Adrenal gland (tissue), 12 donors: Measurements from ENCODE around the gene TMEM132A. TPM values are rescaled to one million over a fixed set of nuclear protein-coding genes. Genes with fewer than 3 reads are reported as not detected.

ENCODE experiments used
- DNase-seq, 7 donors: peaks; one replicate each; pipeline ENCODE4 v3.0.0-alpha.2; 2019 to 2020
- H3K27ac ChIP-seq, 5 donors: fragments of 200-600 bp; sonication (generic) in 4 of 5; 1 replicate in 3 of 5; 2 replicates in 2 of 5; pipeline versions ENCODE4 v1.5.1 to v1.8.0; 2016 to 2020; ENCODE audit warnings: mild to moderate bottlenecking in 1 of 5
- H3K27me3 ChIP-seq: fragments of 200-600 bp; 2 replicates; pipeline ENCODE4 v1.8.0; 2021
- H3K36me3 ChIP-seq, 2 donors: fragments of 200-600 bp; replicated peaks in 1 of 2; 1 replicate in 1 of 2; 2 replicates in 1 of 2; pipeline versions ENCODE4 v1.5.1 to v1.8.0; 2018 to 2022
- H3K4me1 ChIP-seq, 2 donors: fragments of 200-600 bp; replicated peaks in 1 of 2; 1 replicate in 1 of 2; 2 replicates in 1 of 2; pipeline versions ENCODE4 v1.5.1 to v1.8.0; 2018 to 2021
- H3K4me3 ChIP-seq, 4 donors: fragments of 200-600 bp; sonication (generic) in 3 of 4; one replicate each; pipeline ENCODE4 v1.5.1; 2016 to 2018
- H3K9me3 ChIP-seq, 3 donors: fragments of 200-600 bp; sonication (generic) in 1 of 3; replicated peaks in 1 of 3; 1 replicate in 2 of 3; 2 replicates in 1 of 3; pipeline versions ENCODE4 v1.5.1 to v1.8.0; 2016 to 2021
- CTCF ChIP-seq, 6 experiments: fragments of 450-650 bp in 4 of 6; fragments of 200-600 bp in 2 of 6; sonication (generic) in 1 of 6; IDR thresholded peaks; 1 replicate in 5 of 6; 2 replicates in 1 of 6; pipeline versions ENCODE4 v1.5.1 to v1.8.0; 2016 to 2021; ENCODE audit warnings: antibody characterized with exemption in 6 of 6, mild to moderate bottlenecking in 2 of 6, moderate library complexity in 1 of 6
- POLR2A ChIP-seq, 2 donors: fragments of 450-650 bp; IDR thresholded peaks; one replicate each; pipeline ENCODE4 v1.6.1; 2017; ENCODE audit warnings: antibody characterized with exemption in 2 of 2, mild to moderate bottlenecking in 2 of 2, moderate library complexity in 1 of 2
- WGBS, 4 donors: extraction: QIAGEN DNeasy Blood & Tissue Kit in 2 of 4; methylation state at CpG; one replicate each; pipeline versions ENCODE4 v1.1.5 to v1.1.7; 2013 to 2017; 5-methylcytosine and 5-hydroxymethylcytosine counted together
- intact Hi-C, 2 donors: fragments of 100-400 bp; cut with DNase I; formaldehyde crosslinking; loops; one replicate each; pipeline versions ENCODE4 v1.14.1 to v1.15.0; 2022 to 2023
- polyA plus RNA-seq, 3 donors: library from polyadenylated mRNA; stranded (reverse); fragments of 200-250 nt in 2 of 3; fragments of 350-450 nt in 1 of 3; fragmentation: Illumina TruSeq in 1 of 3; extraction: RNeasy Lipid Tissue Mini Kit (QIAGEN cat#74804) in 1 of 3; gene quantifications; one replicate each; pipeline ENCODE4 v1.2.3, GENCODE V29; 2013 to 2014
- total RNA-seq, 9 donors: library from RNA; depleted of rRNA in 4 of 9; stranded (reverse); fragments of >200 nt in 4 of 9; fragments of 120-200 nt in 1 of 9; fragmentation: NEBNext Ultra II Directional in 1 of 9; extraction: Animal tissue kit (Norgen Biotek cat#: 25700) in 1 of 9; gene quantifications; one replicate each; pipeline versions ENCODE4 v1.1.0 to v1.2.4, GENCODE V29; 2013 to 2023
- donor health status: healthy with polysubstance abuse.
- donor health status: Bipolar disorder and iron deficiency.
- donor health status: DM: yes; HTN: yes; CAD: no.
- donor health status: DM: no; HTN: no; CAD: no.
- donor health status: DM: no; HTN: no; CAD: no.
- donor health status: DM: yes; HTN: yes; CAD: no.

TMEM132A gene
- total and polyA plus RNA-seq, 12 donors, result 3.4 to 66.1 (median 38.8) TPM

GRCh38 chr11:60948250-60948649 is 24.0 kb downstream of the TMEM132A start:
- DNase-seq, result no peak
- intact Hi-C loops, result no loop called here
- H3K4me1 ChIP-seq, result no peaks in the 10 kb centered on the region
- peaks cover 4% of the 10 kb centered on the region for H3K27me3 ChIP-seq
- no peak overlapping the region for H3K27ac ChIP-seq
- TF ChIP-seq CTCF (IDR thresholded peaks at IDR 0.05) (no peak), POLR2A (IDR thresholded peaks at IDR 0.05) (no peak)
- WGBS, 4 donors, result 81 to 85% (median 83%) methylated on average over 4 to 5 of the region's 5 CpGs
- no peak overlapping the region for H3K4me3 ChIP-seq
- H3K36me3 ChIP-seq, result peaks cover 0 to 5% of the 10 kb centered on the region in 2 donors
- no peaks in the 10 kb centered on the region for H3K9me3 ChIP-seq

DNA sequence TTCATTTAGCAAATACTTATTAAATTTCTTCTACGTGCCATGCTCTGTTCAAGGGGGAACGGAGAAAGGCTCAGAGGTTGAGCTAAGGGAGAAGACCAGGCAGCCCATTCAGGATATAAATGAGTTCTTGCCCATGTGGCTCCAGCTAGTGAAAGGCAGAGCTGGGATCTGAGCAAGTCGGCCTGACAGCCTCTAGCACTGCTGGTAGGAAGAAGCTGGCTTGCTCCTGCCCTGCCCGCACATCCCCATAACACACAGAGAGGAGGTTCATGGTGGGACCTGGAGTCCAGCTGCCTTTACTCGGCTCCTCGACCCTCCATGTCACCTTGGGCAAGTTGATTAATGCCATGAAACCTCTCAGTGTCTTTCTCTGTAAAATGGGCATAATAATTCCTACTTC is 25.8 kb downstream of the TMEM132A start:
- no peak for DNase-seq
- TF ChIP-seq POLR2A (IDR thresholded peaks at IDR 0.05) (no peak), CTCF (IDR thresholded peaks at IDR 0.05) (no peak)
- Histone ChIP-seq H3K36me3 (peaks cover 0 to 5% of the 10 kb centered on the region in 2 donors), H3K4me1 (no peaks in the 10 kb centered on the region), H3K4me3 (peak overlapping the region in 1 of 4 donors; percentile 62), H3K9me3 (no peaks in the 10 kb centered on the region), H3K27me3 (peaks cover 4% of the 10 kb centered on the region), H3K27ac (no peak overlapping the region)
- WGBS, 4 donors, result 71 to 78% (median 75%) methylated on average over 4 to 6 of the region's 6 CpGs
- intact Hi-C loops, result no loop called here

GRCh38 chr11:60950933-60951605 is 26.8 kb downstream of the TMEM132A start:
- no peak for DNase-seq
- 12 to 44% (median 15%) methylated on average over 3 to 86 of the region's 86 CpGs for WGBS, 4 donors
- Histone ChIP-seq H3K36me3 (peaks cover 0 to 3% of the 10 kb centered on the region in 2 donors), H3K27me3 (peaks cover 4% of the 10 kb centered on the region), H3K4me1 (no peaks in the 10 kb centered on the region), H3K9me3 (no peaks in the 10 kb centered on the region), H3K4me3 (peak overlapping the region; percentile 16 to 62 (median 28)), H3K27ac (peak overlapping the region in 3 of 5 donors; percentile 26 to 91 (median 64))
- intact Hi-C loops, result no loop called here
- TF ChIP-seq POLR2A (IDR thresholded peaks at IDR 0.05) (no peak), CTCF (IDR thresholded peaks at IDR 0.05) (no peak)

- intact Hi-C loops, result no loop called here
Observed at GRCh38 chr11:60951606-60951903, 27.3 kb downstream of the TMEM132A start.

More at GRCh38 chr11:60951606-60951903, 27.3 kb downstream of the TMEM132A start:
- Histone ChIP-seq H3K27me3 (peaks cover 4% of the 10 kb centered on the region), H3K4me1 (no peaks in the 10 kb centered on the region), H3K9me3 (no peaks in the 10 kb centered on the region), H3K36me3 (no peaks in the 10 kb centered on the region), H3K4me3 (peak overlapping the region in 2 of 4 donors; percentile 9 to 62), H3K27ac (peak overlapping the region in 4 of 5 donors; percentile 64 to 91 (median 76))
- TF ChIP-seq POLR2A (IDR thresholded peaks at IDR 0.05), result no peak
- TF ChIP-seq CTCF (IDR thresholded peaks at IDR 0.05), result no peak
- no peak for DNase-seq
- WGBS, 4 donors, result 22 to 35% (median 26%) methylated on average over 7 to 8 of the region's 8 CpGs
